Amygdala (tissue), 56 donors: Measurements from ENCODE around the gene LITAF.
"Not testable (repeated sequence)": the region's sequence is repeated elsewhere in the genome, so short reads cannot be mapped to it uniquely, and the experiment has no call there.

Experiments
- DNase-seq, 56 donors: peaks; one replicate each; lab custom pipeline; 2025; lab: John Stamatoyannopoulos, UW

LITAF gene

DNA sequence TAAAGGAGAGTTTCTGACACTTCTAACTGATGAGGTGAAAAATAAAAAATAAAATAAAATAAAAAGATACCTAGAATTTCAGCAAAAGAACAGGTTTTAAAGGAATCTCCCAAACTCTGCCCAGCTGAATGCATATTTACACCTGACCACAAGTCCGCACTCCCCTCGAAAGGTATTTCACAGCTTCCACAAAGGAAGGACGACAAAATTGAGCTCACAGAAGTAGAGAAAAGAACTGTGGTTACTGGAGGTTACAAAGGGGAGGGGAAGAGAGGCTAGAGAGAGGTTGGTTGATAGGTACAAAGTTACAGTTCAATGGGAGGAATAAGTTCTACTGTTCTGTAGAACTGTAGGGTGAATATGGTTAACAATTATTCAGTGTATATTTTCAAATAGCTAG lies 5.0 kb downstream of the LITAF start:
- DNase-seq: no peak

DNA sequence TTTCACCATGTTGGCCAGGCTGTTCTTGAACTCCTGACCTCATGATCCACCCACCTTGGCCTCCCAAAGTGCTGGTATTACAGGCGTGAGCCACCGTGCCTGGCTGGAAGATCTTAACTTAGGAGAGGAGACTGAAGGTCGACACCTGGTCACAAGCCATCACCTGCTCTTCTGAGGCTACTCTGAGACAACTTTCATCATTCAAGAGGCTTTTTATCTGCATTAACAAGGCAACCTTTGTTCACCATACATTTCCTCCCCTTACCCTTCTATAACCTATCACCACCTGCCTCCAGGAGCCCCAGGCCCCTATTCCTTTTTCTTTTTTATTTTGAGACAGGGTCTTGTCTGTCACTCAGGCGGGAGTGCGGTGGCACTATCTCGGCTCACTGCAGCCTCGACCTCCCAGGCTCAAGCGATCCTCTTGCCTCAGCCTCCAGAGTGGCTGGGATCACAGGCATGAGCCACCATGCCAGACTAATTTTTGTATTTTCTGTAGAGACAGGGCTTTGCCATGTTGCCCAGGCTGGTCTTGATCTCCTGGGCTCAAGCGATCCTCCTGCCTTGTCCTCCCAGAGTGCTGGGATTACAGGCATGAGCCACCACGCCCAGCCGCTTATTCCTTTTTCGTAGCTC lies 6.2 kb downstream of the LITAF start:
- DNase-seq: no peak

DNA sequence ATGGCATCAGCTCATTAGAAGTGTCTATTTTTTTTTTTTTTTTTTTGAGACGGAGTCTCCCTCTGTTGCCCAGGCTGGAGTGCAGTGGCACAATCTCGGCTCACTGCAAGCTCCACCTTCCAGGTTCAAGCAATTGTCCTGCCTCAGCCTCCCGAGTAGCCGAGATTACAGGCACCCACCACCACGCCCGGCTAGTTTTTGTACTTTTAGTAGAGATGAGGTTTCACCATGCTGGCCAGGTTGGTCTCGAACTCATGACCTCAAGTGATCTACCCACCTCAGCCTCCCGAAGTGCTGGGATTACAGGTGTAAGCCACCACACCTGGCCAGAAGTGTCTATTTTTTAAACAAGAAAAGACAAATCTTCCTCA lies 9.4 kb downstream of the LITAF start:
- not testable (repeated sequence) for DNase-seq

DNA sequence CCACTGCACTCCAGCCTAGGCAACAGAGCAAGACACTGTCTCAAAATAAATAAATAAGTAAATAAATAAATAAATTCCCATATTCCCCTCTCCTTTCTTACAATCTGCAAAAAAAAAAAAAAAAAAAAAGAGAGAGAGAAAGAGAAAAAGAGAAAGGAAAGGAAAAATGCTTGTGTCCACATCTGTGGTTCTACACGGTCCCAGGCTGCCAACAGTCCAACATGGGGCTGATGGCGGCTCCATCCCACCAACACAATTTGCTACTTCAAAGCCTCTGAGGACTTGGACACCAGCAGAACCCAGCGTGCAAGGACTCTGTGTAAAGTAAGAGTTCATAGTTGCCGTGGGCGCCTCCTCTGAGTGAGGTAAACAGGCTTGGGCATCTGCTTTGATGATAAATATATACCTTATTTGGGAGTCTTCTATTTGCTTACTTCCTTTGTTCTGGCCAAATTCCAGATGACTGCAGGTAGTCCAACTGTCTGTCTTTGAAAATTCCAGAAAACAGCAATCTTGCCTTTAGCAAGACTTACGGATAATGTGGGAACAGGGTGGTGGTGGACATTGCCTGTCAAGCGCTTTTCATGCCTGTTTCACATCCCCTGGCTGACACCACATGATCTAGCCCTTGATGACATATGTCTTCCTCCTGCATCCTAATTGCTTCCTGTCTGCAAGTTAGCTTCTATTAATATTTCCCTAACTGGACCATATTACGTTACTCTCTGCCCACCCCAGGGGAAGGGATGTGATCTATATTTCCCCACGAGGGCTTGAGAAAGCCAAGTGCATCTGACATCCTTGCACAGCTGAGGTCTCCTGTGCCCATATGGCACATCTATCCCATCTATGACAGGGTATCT lies 10.1 kb downstream of the LITAF start:
- DNase-seq: peak in 3 of 56 donors; percentile 7 to 17 (median 14)

GRCh38 chr16:11575223-11575589 lies 11.5 kb downstream of the LITAF start:
- no peak for DNase-seq

DNA sequence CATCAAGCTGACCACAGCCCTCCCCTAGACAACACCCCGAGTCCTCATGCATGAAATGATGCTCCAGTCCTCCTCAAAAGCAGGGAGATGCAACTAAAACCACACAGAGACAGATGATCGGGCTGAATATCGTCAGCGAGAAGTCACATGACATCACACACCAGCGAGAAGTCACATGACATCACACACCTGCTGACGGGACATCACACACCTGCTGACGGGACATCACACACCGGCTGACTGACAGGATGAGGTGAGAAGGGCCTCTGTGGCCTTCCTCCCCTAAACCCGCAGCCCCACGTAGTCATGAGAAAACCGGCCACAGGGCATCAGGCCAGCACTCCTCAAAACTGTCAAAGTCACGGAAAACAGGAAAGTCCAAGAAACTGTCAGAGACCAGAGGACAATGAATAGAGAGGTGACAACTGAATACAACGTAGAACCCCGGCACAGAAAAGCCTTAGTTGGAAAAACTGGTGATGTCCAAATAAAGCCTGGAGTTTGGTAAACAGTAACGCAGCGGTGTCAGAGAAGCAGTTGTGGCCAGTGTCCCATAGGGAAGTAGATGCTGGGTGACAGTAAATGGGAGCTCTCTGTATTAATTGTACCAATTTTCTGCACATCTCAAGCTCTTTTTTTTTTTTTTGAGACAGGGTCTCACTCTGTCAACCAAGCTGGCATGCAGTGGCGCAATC lies 14.3 kb downstream of the LITAF start:
- DNase-seq: peak in 2 of 56 donors; percentile 5 to 36

DNA sequence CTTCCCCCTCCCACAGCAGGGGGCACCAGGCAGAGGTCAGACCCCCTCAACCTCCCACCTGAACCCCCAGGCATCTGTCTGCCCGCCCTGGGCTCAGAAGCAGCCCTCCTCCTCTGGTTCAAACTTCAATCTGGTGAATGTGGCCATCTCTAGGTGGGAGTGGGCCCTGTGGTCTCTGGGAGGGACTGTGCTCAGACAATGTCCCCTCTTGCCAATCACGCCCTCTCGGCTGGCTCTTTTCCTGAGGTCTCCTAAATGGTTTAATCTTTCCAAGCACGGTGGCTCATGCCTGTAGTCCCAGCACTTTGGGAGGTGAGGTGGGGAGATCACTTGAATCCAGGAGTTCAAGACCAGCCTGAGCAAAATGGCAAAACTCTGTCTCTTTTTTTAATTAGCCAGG lies 15.2 kb downstream of the LITAF start:
- no peak for DNase-seq

DNA sequence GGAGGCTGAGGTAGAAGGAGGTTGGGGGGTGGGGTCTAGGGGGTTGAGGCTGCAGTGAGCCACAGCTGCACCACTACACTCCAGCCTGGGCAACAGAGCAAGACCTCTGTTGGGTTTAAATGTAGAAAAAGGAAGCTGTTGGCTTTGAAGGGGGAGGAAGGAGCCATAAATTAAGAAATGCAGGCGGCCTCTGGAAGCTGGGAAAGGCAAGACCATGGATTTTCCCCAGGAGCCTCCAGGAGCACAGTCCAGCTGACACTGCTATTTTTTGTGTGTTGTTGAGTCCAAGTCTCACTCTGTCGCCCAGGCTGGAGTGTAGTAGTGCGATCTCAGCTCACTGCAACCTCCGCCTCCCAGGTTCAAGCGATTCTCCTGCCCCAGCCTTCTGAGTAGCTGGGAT lies 15.9 kb downstream of the LITAF start:
- DNase-seq: no peak

GRCh38 chr16:11570258-11570657 lies 16.5 kb downstream of the LITAF start:
- DNase-seq: no peak

DNA sequence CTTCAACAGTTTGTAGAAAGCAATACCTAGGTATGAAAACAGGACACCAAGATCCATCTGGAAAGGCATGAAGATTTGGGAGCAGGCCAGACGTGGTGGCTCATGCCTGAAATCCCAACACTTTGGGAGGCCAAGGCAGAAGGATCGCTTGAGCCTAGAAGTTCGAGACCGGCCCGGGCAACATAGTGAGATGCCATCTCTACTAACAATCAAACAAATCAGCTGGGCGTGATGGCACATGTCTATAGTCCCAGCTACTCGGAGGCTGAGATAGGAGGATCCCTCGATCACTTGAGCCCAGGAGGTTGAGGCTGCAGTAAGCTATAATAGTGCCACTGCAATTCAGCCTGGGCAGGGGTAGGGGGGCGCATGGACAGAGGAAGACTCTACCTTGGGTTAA lies 20.3 kb downstream of the LITAF start:
- no peak for DNase-seq

DNA sequence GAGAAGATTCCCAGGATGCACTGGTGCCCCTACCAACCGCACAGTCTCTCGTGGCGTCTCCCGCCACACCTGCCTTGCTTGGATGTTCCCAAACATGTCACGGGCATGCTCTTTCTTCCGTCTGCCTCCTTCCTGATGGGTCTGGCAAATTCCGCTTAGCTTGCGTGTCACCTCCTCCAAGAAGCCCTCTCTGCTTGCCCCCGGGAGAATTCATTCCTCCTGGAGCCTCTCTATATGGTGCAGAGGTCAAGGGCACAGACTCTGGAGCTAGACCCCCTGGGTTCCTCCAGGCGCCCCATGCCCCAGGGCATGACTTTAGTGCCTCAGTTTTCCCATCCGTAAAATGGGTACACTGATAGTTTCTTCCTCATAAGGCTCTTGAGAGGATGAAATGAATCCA lies 21.1 kb downstream of the LITAF start:
- no peak for DNase-seq

DNA sequence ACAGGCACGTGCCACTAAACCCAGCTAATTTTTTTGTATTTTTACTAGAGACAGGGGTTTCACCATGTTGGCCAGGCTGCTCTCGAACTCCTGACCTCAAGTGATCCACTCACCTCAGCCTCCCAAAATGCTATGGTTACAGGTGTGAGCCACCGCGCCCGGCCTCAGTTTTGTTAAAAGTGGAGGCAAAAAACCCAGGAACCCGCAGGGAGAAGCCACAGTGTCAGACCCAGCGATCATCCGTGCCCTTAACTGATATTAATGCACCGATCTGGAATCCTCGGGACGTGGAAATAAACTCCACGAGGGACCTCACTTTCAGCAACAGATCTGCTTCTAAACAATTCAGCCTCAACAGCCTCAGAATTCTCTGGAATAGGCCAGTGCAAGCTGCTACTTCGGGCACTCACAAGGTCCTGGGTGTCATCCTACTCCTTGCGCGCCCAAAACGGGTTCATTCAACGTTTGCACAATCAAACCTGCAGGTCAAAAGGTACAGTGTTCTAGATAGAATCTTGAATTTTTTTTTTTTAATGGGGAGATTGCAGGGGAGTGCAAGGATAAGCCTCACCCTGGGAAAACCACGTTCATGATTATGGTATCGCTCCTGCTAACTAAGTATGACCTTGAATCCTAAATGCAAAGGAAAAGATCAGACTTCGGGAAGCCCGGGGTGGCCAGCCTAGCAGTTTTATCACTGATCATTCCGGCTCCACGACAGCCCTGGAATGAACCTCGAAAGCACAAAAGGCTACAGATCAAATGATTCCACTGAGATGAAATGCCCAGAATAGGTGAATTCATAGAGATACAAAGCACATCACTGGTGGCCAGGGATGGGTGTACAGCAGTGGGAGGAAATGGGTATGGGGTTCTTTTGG lies 22.4 kb downstream of the LITAF start:
- DNase-seq: no peak

- no peak for DNase-seq
Observed at GRCh38 chr16:11563493-11564040, 23.2 kb downstream of the LITAF start.

GRCh38 chr16:11562941-11563340 lies 23.8 kb downstream of the LITAF start:
- no peak for DNase-seq

DNA sequence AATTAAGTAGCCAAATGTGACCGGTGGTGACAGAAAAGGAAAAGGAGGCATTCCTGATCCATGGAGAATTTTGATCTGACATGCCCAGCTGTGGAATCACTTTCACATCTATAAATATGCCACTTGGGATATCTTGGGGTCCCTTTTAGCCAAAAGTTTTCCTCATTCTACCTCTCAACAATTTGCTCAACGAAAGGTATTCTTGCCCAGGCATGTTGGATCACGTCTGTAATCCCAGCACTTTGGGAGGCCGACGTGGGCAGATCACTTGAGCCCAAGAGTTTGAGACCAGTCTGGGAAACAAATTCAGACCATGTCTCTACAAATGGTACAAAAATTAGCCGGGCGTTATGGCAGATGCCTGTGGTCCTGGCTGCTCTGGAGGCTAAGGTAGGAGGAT lies 24.3 kb downstream of the LITAF start:
- no peak for DNase-seq

DNA sequence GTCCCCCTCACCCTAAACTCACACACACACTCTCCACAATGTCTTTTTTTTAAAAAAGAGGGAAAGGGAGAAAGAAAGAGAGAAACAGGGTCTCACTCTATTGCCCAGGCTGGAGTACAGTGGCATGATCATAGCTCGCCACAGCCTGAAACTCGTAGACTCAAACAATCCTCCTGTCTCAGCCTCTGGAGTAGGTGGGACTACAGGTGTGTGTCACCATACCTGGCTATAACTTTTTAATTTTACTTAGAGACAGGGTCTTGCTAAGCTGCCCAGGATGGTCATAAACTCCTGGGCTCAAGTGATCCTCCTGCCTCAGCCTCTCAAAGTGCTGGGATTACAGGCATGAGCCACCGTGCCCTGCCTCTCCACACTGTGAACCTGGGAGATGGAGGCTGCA lies 24.9 kb downstream of the LITAF start:
- no peak for DNase-seq

DNA sequence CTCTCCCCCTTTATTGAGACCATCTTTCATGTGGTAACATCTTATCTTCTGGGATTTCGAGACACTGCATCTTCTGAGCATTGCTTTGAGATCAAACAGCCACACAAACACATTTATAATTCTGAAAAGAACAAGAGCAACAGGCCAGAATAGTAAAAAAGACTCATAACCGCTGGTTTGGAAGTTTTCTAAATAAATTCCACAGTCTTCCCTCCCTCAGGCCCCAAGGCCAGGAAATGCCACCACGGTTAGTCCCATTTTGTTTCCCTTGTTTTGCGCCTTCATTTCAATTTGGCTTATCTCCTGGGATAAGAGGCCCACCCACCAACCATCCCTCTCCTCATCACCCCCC lies 25.3 kb downstream of the LITAF start:
- DNase-seq: no peak

- no peak for DNase-seq
Observed at GRCh38 chr16:11560701-11561453, 25.8 kb downstream of the LITAF start.

DNA sequence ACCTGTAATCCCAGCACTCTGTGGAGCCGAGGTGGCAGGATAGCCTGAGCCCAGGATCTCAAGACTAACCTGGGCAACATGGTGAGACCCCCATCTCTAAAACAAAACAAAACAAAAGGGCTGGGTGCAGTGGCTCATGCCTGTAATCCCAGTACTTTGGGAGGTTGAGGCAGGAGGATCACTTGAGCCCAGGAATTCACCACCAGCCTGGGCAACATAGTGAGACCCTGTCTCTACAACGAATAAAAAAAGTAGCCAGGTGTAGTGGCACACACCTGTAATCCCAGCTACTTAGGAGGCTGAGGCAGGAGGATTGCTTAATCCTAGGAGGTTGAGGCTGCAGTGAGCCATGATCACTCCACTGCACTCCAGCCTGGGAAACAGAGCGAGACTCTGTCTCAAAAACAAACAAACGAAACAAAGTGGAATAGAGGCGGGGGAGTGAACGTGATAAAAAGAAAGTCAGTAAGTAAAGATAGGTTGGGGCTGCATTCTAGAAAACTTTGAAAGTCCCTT lies 28.4 kb downstream of the LITAF start:
- not testable (repeated sequence) for DNase-seq
